ENCODE data around the gene PRLR.

The PRLR gene

GRCh38 chr5:35026941-35027340 is 203.3 kb downstream of the PRLR start:
- no peak for DNase-seq

GRCh38 chr5:35026280-35026840 is 203.9 kb downstream of the PRLR start:
- DNase-seq: no peak

GRCh38 chr5:35024911-35025510 is 205.3 kb downstream of the PRLR start:
- no peak for DNase-seq

GRCh38 chr5:35023391-35024178 is 206.7 kb downstream of the PRLR start:
- DNase-seq: no peak

- no peak for DNase-seq
Observed at GRCh38 chr5:35016174-35017051, 213.9 kb downstream of the PRLR start.

- no peak for DNase-seq
Observed at GRCh38 chr5:35015063-35015462, 215.2 kb downstream of the PRLR start.

GRCh38 chr5:35012796-35013195 is 217.5 kb downstream of the PRLR start:
- DNase-seq: no peak

- no peak for DNase-seq
Observed at GRCh38 chr5:35012365-35012764, 217.9 kb downstream of the PRLR start.

- no peak for DNase-seq
Observed at GRCh38 chr5:35010676-35011075, 219.6 kb downstream of the PRLR start.

- no peak for DNase-seq
Observed at GRCh38 chr5:35009657-35010056, 220.6 kb downstream of the PRLR start.

- DNase-seq: no peak
Observed at GRCh38 chr5:35009019-35009418, 221.3 kb downstream of the PRLR start.

GRCh38 chr5:35004771-35005170 is 225.5 kb downstream of the PRLR start:
- no peak for DNase-seq

- no peak for DNase-seq
Observed at GRCh38 chr5:35004200-35004599, 226.1 kb downstream of the PRLR start.

- peak; percentile 76 to 82 for DNase-seq
Observed at GRCh38 chr5:35003018-35003957, 227.0 kb downstream of the PRLR start.

- no peak for DNase-seq
Observed at GRCh38 chr5:35002459-35002858, 227.8 kb downstream of the PRLR start.

GRCh38 chr5:35001842-35002241 is 228.4 kb downstream of the PRLR start:
- DNase-seq: no peak
